Cerebellar nuclear complex (tissue), 1 donor: ENCODE data around the gene FNDC11.
"Not testable (repeated sequence)": the region's sequence is repeated elsewhere in the genome, so short reads cannot be mapped to it uniquely, and the experiment has no call there.

Source experiments
- DNase-seq, 2 experiments: peaks; one replicate each; lab custom pipeline; 2025; lab: John Stamatoyannopoulos, UW

Gene FNDC11

GRCh38 chr20:63553251-63553932, 567 bp upstream of the FNDC11 start:
- no peak for DNase-seq

- no peak for DNase-seq
Measured at GRCh38 chr20:63554361-63555278, 661 bp downstream of the FNDC11 start.

GRCh38 chr20:63555661-63556381, 1.9 kb downstream of the FNDC11 start:
- no peak for DNase-seq

- no peak for DNase-seq
Measured at GRCh38 chr20:63556873-63557478, 3.0 kb downstream of the FNDC11 start.

- DNase-seq = no peak
Measured at GRCh38 chr20:63557481-63557891, 3.5 kb downstream of the FNDC11 start.

- DNase-seq = no peak
Measured at GRCh38 chr20:63558804-63559484, 5.0 kb downstream of the FNDC11 start.

GRCh38 chr20:63559485-63560332, 5.8 kb downstream of the FNDC11 start:
- not testable (repeated sequence) for DNase-seq

- DNase-seq = no peak
Measured at GRCh38 chr20:63560333-63560805, 6.4 kb downstream of the FNDC11 start.

GRCh38 chr20:63560856-63561609, 7.1 kb downstream of the FNDC11 start:
- no peak for DNase-seq

GRCh38 chr20:63561624-63562396, 7.9 kb downstream of the FNDC11 start:
- no peak for DNase-seq

- DNase-seq = no peak
Measured at GRCh38 chr20:63562461-63563224, 8.7 kb downstream of the FNDC11 start.

GRCh38 chr20:63563225-63563935, 9.4 kb downstream of the FNDC11 start:
- DNase-seq = no peak

- no peak for DNase-seq
Measured at GRCh38 chr20:63564036-63564810, 10.3 kb downstream of the FNDC11 start.

- DNase-seq = no peak
Measured at GRCh38 chr20:63565021-63565698, 11.2 kb downstream of the FNDC11 start.

- no peak for DNase-seq
Measured at GRCh38 chr20:63565699-63566335, 11.9 kb downstream of the FNDC11 start.
